H1 (cell line): Measurements from ENCODE around the gene TAS2R5. TPM values are rescaled to one million over a fixed set of nuclear protein-coding genes. Genes with fewer than 3 reads are reported as not detected.
"Not testable (repeated sequence)": the region's sequence is repeated elsewhere in the genome, so short reads cannot be mapped to it uniquely, and the experiment has no call there.

Experiments used
- CTCF ChIA-PET: fragments of 300-600 bp; sonication (Branson Sonifier 250); formaldehyde crosslinking; loops from one replicate; lab custom pipeline; 2021; ENCODE audit not compliant: partially characterized antibody; lab: Charles Lee
- POLR2A ChIA-PET: fragments of 300-600 bp; sonication (Branson Sonifier 250); formaldehyde crosslinking; loops from one replicate; lab custom pipeline; 2021; ENCODE audit warnings: inconsistent platforms; ENCODE audit not compliant: partially characterized antibody; lab: Charles Lee
- DNase-seq, 2 experiments: peaks; one replicate each; pipeline versions ENCODE4 v3.0.0 to v3.0.0-alpha.2; 2010 to 2022; ENCODE audit warnings: low spot score in 2 of 2, low read depth in 1 of 2, mixed read lengths in 1 of 2
- FAIRE-seq: peaks from 2 replicates; lab custom pipeline; 2011; peaks lifted over from hg19 to GRCh38; lab: Jason Lieb, UNC
- H2AFZ ChIP-seq: 2 replicates; pipeline ENCODE4 v1.8.1; 2012; ENCODE audit warnings: low read length, inconsistent platforms
- H2AK5ac ChIP-seq: 2 replicates; pipeline ENCODE4 v1.6.1; 2013; ENCODE audit warnings: low read depth, low read length
- H2BK120ac ChIP-seq: replicated peaks from 2 replicates; pipeline ENCODE3; 2013; ENCODE audit warnings: low read depth, low read length, inconsistent platforms
- H2BK12ac ChIP-seq: 2 replicates; pipeline ENCODE4 v1.6.1; 2013; ENCODE audit warnings: low read depth, low read length
- H2BK15ac ChIP-seq: 2 replicates; pipeline ENCODE4 v1.6.1; 2013; ENCODE audit warnings: low read length
- H2BK20ac ChIP-seq: 2 replicates; pipeline ENCODE4 v1.6.1; 2013; ENCODE audit warnings: low read length
- H2BK5ac ChIP-seq: 2 replicates; pipeline ENCODE4 v1.6.1; 2013; ENCODE audit warnings: low read depth, low read length
- H3K14ac ChIP-seq: 2 replicates; pipeline ENCODE4 v1.6.1; 2013; ENCODE audit warnings: inconsistent platforms; ENCODE audit not compliant: insufficient read length
- H3K18ac ChIP-seq: 2 replicates; pipeline ENCODE4 v1.6.1; 2013; ENCODE audit warnings: low read length; ENCODE audit errors: extremely low read depth
- H3K23ac ChIP-seq: 2 replicates; pipeline ENCODE4 v1.6.1; 2013; ENCODE audit warnings: inconsistent platforms; ENCODE audit not compliant: insufficient read length
- H3K23me2 ChIP-seq: 2 replicates; pipeline ENCODE4 v1.6.1; 2013; ENCODE audit warnings: low read depth, low read length
- H3K27ac ChIP-seq: 2 replicates; pipeline ENCODE4 v1.6.1; 2011; ENCODE audit warnings: low read depth, low read length, inconsistent platforms
- H3K27me3 ChIP-seq, 4 experiments: replicated peaks in 1 of 4; 1 replicate in 1 of 4; 2 replicates in 3 of 4; pipeline versions ENCODE4 v1.6.1 to v1.8.1; 2011 to 2013; ENCODE audit warnings: low read length in 3 of 4, mild to moderate bottlenecking in 3 of 4, inconsistent platforms in 2 of 4, mixed read lengths in 2 of 4, moderate library complexity in 1 of 4; ENCODE audit not compliant: control insufficient read depth in 3 of 4, insufficient read depth in 3 of 4; ENCODE audit errors: extremely low read depth in 1 of 4
- H3K36me3 ChIP-seq, 4 experiments: 2 replicates each; pipeline versions ENCODE4 v1.6.1 to v1.8.1; 2011 to 2013; ENCODE audit warnings: mild to moderate bottlenecking in 4 of 4, low read length in 3 of 4, moderate library complexity in 2 of 4, control low read depth in 1 of 4, inconsistent platforms in 1 of 4; ENCODE audit not compliant: insufficient read depth in 4 of 4, control insufficient read depth in 2 of 4
- H3K4ac ChIP-seq: replicated peaks from 2 replicates; pipeline ENCODE3; 2013; ENCODE audit warnings: low read length, low read depth, mixed read lengths, inconsistent platforms; ENCODE audit not compliant: insufficient read length
- H3K4me1 ChIP-seq, 4 experiments: replicated peaks in 1 of 4; 1 replicate in 1 of 4; 2 replicates in 3 of 4; pipeline versions ENCODE4 v1.6.1 to v1.8.1; 2011 to 2013; ENCODE audit warnings: low read length in 3 of 4, inconsistent platforms in 2 of 4, mixed read lengths in 1 of 4; ENCODE audit not compliant: insufficient read depth in 4 of 4, control insufficient read depth in 3 of 4
- H3K4me2 ChIP-seq, 2 experiments: 2 replicates each; pipeline versions ENCODE4 v1.6.1 to v1.8.1; 2011 to 2013; ENCODE audit warnings: low read depth in 2 of 2, low read length in 2 of 2, control low read depth in 1 of 2, inconsistent platforms in 1 of 2, mild to moderate bottlenecking in 1 of 2; ENCODE audit not compliant: insufficient read depth in 1 of 2
- H3K4me3 ChIP-seq, 4 experiments: fragments of 200-600, 300-600 bp in 1 of 4; sonication (generic), shearing (Covaris generic), sonication (Bioruptor Twin) in 1 of 4; 2 replicates each; pipeline versions ENCODE4 v1.5.1 to v1.8.1; 2011 to 2016; ENCODE audit warnings: low read length in 4 of 4, low read depth in 3 of 4, control low read depth in 2 of 4, inconsistent platforms in 2 of 4, mild to moderate bottlenecking in 2 of 4, mixed read lengths in 1 of 4, moderate library complexity in 1 of 4; ENCODE audit not compliant: insufficient read depth in 2 of 4; ENCODE audit errors: extremely low read depth in 1 of 4
- H3K56ac ChIP-seq: replicated peaks from 2 replicates; pipeline ENCODE3; 2013; ENCODE audit warnings: low read depth, mild to moderate bottlenecking, mixed read lengths, low read length, inconsistent platforms; ENCODE audit not compliant: insufficient read length
- H3K79me1 ChIP-seq: 2 replicates; pipeline ENCODE4 v1.6.1; 2013; ENCODE audit warnings: low read depth, low read length, control low read depth
- H3K79me2 ChIP-seq, 2 experiments: 2 replicates each; pipeline versions ENCODE4 v1.6.1 to v1.8.1; 2012 to 2013; ENCODE audit warnings: low read length in 2 of 2, mild to moderate bottlenecking in 2 of 2, inconsistent platforms in 1 of 2; ENCODE audit not compliant: insufficient read depth in 2 of 2, control insufficient read depth in 1 of 2
- H3K9ac ChIP-seq, 4 experiments: replicated peaks in 1 of 4; 1 replicate in 1 of 4; 2 replicates in 3 of 4; pipeline versions ENCODE4 v1.6.1 to v1.8.1; 2011 to 2013; ENCODE audit warnings: low read depth in 3 of 4, low read length in 3 of 4, control low read depth in 2 of 4, mild to moderate bottlenecking in 2 of 4, moderate library complexity in 2 of 4, inconsistent platforms in 1 of 4; ENCODE audit errors: extremely low read depth in 1 of 4
- H3K9me3 ChIP-seq, 2 experiments: 2 replicates each; pipeline versions ENCODE4 v1.6.1 to v1.8.1; 2012 to 2013; ENCODE audit warnings: mild to moderate bottlenecking in 2 of 2, moderate library complexity in 2 of 2, control low read depth in 1 of 2, inconsistent platforms in 1 of 2, low read depth in 1 of 2, low read length in 1 of 2, mixed read lengths in 1 of 2; ENCODE audit not compliant: insufficient read depth in 2 of 2
- H4K20me1 ChIP-seq, 2 experiments: replicated peaks in 1 of 2; 2 replicates each; pipeline versions ENCODE3 to v1.8.1; 2011 to 2013; ENCODE audit warnings: inconsistent platforms in 2 of 2, low read length in 2 of 2, mild to moderate bottlenecking in 1 of 2; ENCODE audit not compliant: insufficient read depth in 2 of 2, control insufficient read depth in 1 of 2
- H4K5ac ChIP-seq: 2 replicates; pipeline ENCODE4 v1.6.1; 2013; ENCODE audit warnings: low read length, low read depth, mixed read lengths, inconsistent platforms; ENCODE audit not compliant: insufficient read length
- H4K8ac ChIP-seq: 2 replicates; pipeline ENCODE4 v1.8.0; 2013; ENCODE audit warnings: mild to moderate bottlenecking, moderate library complexity, low read length, inconsistent platforms; ENCODE audit not compliant: insufficient read depth; ENCODE audit errors: extremely low read depth
- H4K91ac ChIP-seq: replicated peaks from 2 replicates; pipeline ENCODE3; 2013; ENCODE audit warnings: low read length, mixed read lengths, inconsistent platforms; ENCODE audit not compliant: insufficient read length
- ASH2L ChIP-seq: fragments of 200-600, 300-600 bp; sonication (generic); IDR thresholded peaks from one replicate; pipeline ENCODE4 v1.7.1; 2017; ENCODE audit warnings: low read length
- BRCA1 ChIP-seq: IDR thresholded peaks from 2 replicates; pipeline ENCODE4 v1.6.1; 2012; ENCODE audit warnings: low read depth, low read length, improper control_type of control experiment
- TAF1 ChIP-seq: IDR thresholded peaks from 2 replicates; pipeline ENCODE4 v1.6.1; 2011; ENCODE audit warnings: mild to moderate bottlenecking, low read depth, low read length
- polyA plus RNA-seq, 7 experiments: library from polyadenylated mRNA; depleted of rRNA in 3 of 7; stranded (reverse) in 5 of 7; unstranded in 2 of 7; fragments of >200 nt in 5 of 7; fragments of 200-250 nt in 2 of 7; gene quantifications; 1 replicate in 5 of 7; 2 replicates in 1 of 7; 4 replicates in 1 of 7; pipeline versions ENCODE4 v1.2.1 to v1.2.3, GENCODE V29; 2011 to 2013; ENCODE audit warnings: missing spikeins in 2 of 7, mixed read lengths in 2 of 7
- total RNA-seq: library from RNA; stranded (reverse); fragmentation: NEBNext Ultra II Directional; extraction: Animal tissue kit (Norgen Biotek cat#: 25700); gene quantifications from 2 replicates; pipeline ENCODE4 v1.2.1, GENCODE V29; 2021

The TAS2R5 gene
- total and polyA plus RNA-seq, 2 of the 8 experiments (the other 6 are each of a cell fraction or from before 2014, with no cell fraction given), result 1.5 to 6.2 TPM

DNA sequence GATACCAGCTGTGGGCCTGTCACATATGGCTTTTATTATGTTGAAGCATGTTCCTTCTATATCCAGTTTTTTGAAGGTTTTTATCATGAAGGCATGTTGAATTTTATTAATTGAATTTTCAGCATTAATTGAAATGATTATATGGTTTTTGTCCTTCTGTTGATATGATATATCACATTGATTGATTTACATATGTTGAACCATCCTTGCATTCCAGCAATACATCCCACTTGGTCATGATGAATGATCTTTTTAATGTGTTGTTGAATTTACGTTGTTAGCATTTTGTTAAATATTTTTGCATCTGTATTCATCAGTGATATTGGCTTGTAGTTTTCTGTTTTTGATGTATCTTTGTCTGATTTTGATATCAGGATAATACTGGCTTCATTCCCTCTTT lies 30.1 kb downstream of the TAS2R5 start (continued):
- no peak for TF ChIP-seq BRCA1
- TF ChIP-seq ASH2L, result no peak
- TF ChIP-seq TAF1, result no peak

GRCh38 chr7:141822432-141822831 lies 32.4 kb downstream of the TAS2R5 start:
- H3K27me3 ChIP-seq, H3K56ac ChIP-seq, H4K8ac ChIP-seq, H3K18ac ChIP-seq, H2BK20ac ChIP-seq, H3K4ac ChIP-seq, FAIRE-seq, H3K23me2 ChIP-seq, H2BK12ac ChIP-seq, H4K20me1 ChIP-seq, H4K5ac ChIP-seq, H3K23ac ChIP-seq, H2AFZ ChIP-seq, CTCF ChIA-PET, H3K27ac ChIP-seq, H4K91ac ChIP-seq, H2AK5ac ChIP-seq, H3K4me3 ChIP-seq, H3K79me1 ChIP-seq, H3K79me2 ChIP-seq, H2BK5ac ChIP-seq, H3K9ac ChIP-seq, H3K36me3 ChIP-seq, H2BK15ac ChIP-seq, H2BK120ac ChIP-seq, H3K4me2 ChIP-seq, DNase-seq, POLR2A ChIA-PET, H3K4me1 ChIP-seq, H3K9me3 ChIP-seq, H3K14ac ChIP-seq: not testable (repeated sequence)
